Mucosa of stomach (tissue), 1 donor: Measurements from ENCODE around the gene ZNF280B.
"Not testable (repeated sequence)": the region's sequence is repeated elsewhere in the genome, so short reads cannot be mapped to it uniquely, and the experiment has no call there.

Experiments used
- H3K27me3 ChIP-seq: one replicate; pipeline ENCODE4 v1.7.0; 2013; ENCODE audit warnings: mild to moderate bottlenecking, low read length; ENCODE audit not compliant: control insufficient read depth, insufficient read depth
- H3K36me3 ChIP-seq: one replicate; pipeline ENCODE4 v1.7.0; 2013; ENCODE audit warnings: low read length; ENCODE audit not compliant: control insufficient read depth, insufficient read depth
- H3K4me1 ChIP-seq: one replicate; pipeline ENCODE4 v1.7.0; 2013; ENCODE audit warnings: mild to moderate bottlenecking, low read length; ENCODE audit not compliant: control insufficient read depth, insufficient read depth
- H3K4me3 ChIP-seq: one replicate; pipeline ENCODE4 v1.7.0; 2013; ENCODE audit warnings: low read length
- H3K9ac ChIP-seq: one replicate; pipeline ENCODE4 v1.7.0; 2013; ENCODE audit warnings: mild to moderate bottlenecking, low read length, moderate library complexity
- H3K9me3 ChIP-seq: one replicate; pipeline ENCODE4 v1.7.0; 2013; ENCODE audit warnings: mild to moderate bottlenecking, low read length, moderate library complexity; ENCODE audit not compliant: control insufficient read depth
- donor health status: Pancreatic carcinoma.

The ZNF280B gene

GRCh38 chr22:22452996-22453686, 55.4 kb downstream of the ZNF280B start:
- H3K9ac ChIP-seq, result no peak overlapping the region
- no peaks in the 10 kb centered on the region for H3K36me3 ChIP-seq

GRCh38 chr22:22452211-22452610, 56.3 kb downstream of the ZNF280B start:
- H3K36me3 ChIP-seq, result no peaks in the 10 kb centered on the region

More at GRCh38 chr22:22452996-22453686, 55.4 kb downstream of the ZNF280B start:
- no peaks in the 10 kb centered on the region for H3K4me1 ChIP-seq
- peaks cover 8% of the 10 kb centered on the region for H3K9me3 ChIP-seq
- no peaks in the 10 kb centered on the region for H3K27me3 ChIP-seq
- H3K4me3 ChIP-seq, result no peak overlapping the region

GRCh38 chr22:22450343-22450839, 58.2 kb downstream of the ZNF280B start:
- Histone ChIP-seq H3K36me3 (no peaks in the 10 kb centered on the region), H3K9me3 (peaks cover 7% of the 10 kb centered on the region), H3K9ac (no peak overlapping the region), H3K27me3 (no peaks in the 10 kb centered on the region), H3K4me1 (no peaks in the 10 kb centered on the region), H3K4me3 (no peak overlapping the region)

More at GRCh38 chr22:22452211-22452610, 56.3 kb downstream of the ZNF280B start:
- no peaks in the 10 kb centered on the region for H3K4me1 ChIP-seq
- H3K27me3 ChIP-seq, result no peaks in the 10 kb centered on the region
- H3K9ac ChIP-seq, result no peak overlapping the region
- no peak overlapping the region for H3K4me3 ChIP-seq
- peaks cover 7% of the 10 kb centered on the region for H3K9me3 ChIP-seq

GRCh38 chr22:22449819-22450218, 58.7 kb downstream of the ZNF280B start:
- no peaks in the 10 kb centered on the region for H3K4me1 ChIP-seq
- no peak overlapping the region for H3K4me3 ChIP-seq
- H3K27me3 ChIP-seq, result no peaks in the 10 kb centered on the region
- H3K9ac ChIP-seq, result no peak overlapping the region
- no peaks in the 10 kb centered on the region for H3K36me3 ChIP-seq
- peaks cover 7% of the 10 kb centered on the region for H3K9me3 ChIP-seq

- H3K4me1 ChIP-seq, result no peaks in the 10 kb centered on the region
- H3K9me3 ChIP-seq, result no peaks in the 10 kb centered on the region
- no peak overlapping the region for H3K9ac ChIP-seq
- no peaks in the 10 kb centered on the region for H3K36me3 ChIP-seq
- H3K4me3 ChIP-seq, result no peak overlapping the region
- H3K27me3 ChIP-seq, result no peaks in the 10 kb centered on the region
Measured at GRCh38 chr22:22446517-22446916, 62.0 kb downstream of the ZNF280B start.

- not testable (repeated sequence) for H3K9me3 ChIP-seq, H3K27me3 ChIP-seq, H3K9ac ChIP-seq, H3K36me3 ChIP-seq, H3K4me1 ChIP-seq, H3K4me3 ChIP-seq
Measured at GRCh38 chr22:22444007-22444589, 64.4 kb downstream of the ZNF280B start.

GRCh38 chr22:22442928-22443709, 65.4 kb downstream of the ZNF280B start:
- Histone ChIP-seq H3K9me3 (no peaks in the 10 kb centered on the region), H3K36me3 (no peaks in the 10 kb centered on the region), H3K27me3 (peaks cover 4% of the 10 kb centered on the region), H3K4me3 (no peak overlapping the region), H3K4me1 (no peaks in the 10 kb centered on the region), H3K9ac (no peak overlapping the region)

GRCh38 chr22:22441626-22442025, 66.9 kb downstream of the ZNF280B start:
- H3K9me3 ChIP-seq, H3K36me3 ChIP-seq, H3K9ac ChIP-seq, H3K4me1 ChIP-seq, H3K27me3 ChIP-seq, H3K4me3 ChIP-seq: not testable (repeated sequence)

GRCh38 chr22:22440188-22440587, 68.4 kb downstream of the ZNF280B start:
- no peaks in the 10 kb centered on the region for H3K9me3 ChIP-seq
- H3K4me1 ChIP-seq, result no peaks in the 10 kb centered on the region
- no peaks in the 10 kb centered on the region for H3K36me3 ChIP-seq
- H3K27me3 ChIP-seq, result peaks cover 8% of the 10 kb centered on the region
- H3K4me3 ChIP-seq, result no peak overlapping the region
- no peak overlapping the region for H3K9ac ChIP-seq
